Endometrial microvascular endothelial cells (primary cell): ENCODE results near the gene SNX19. TPM values are rescaled to one million over a fixed set of nuclear protein-coding genes. Genes with fewer than 3 reads are reported as not detected.
"Not testable (repeated sequence)": the region's sequence is repeated elsewhere in the genome, so short reads cannot be mapped to it uniquely, and the experiment has no call there.

Experiments
- in situ Hi-C: cut with HindIII; loops from 2 replicates; pipeline ENCODE4 v1.10.0; 2017; ENCODE audit warnings: low sequenced_read_pairs, low pct_unique_long_range_greater_than_20kb; ENCODE audit errors: inconsistent ontology term
- total RNA-seq: library from RNA; depleted of rRNA; stranded (reverse); fragments of >200 nt; gene quantifications from one replicate; pipeline ENCODE4 v1.2.3, GENCODE V29; 2015; ENCODE audit errors: inconsistent ontology term

SNX19 gene
- total RNA-seq: 53.4 TPM

- in situ Hi-C loops: no loop called here
Observed at GRCh38 chr11:130916238-130916855, at the start of gene SNX19. TSS of gene SNX19 (minus strand) at chr11:130916479. CDS start at chr11:130915939, 540 bp downstream.

GRCh38 chr11:130964058-130964792 lies 47.9 kb upstream of the SNX19 start:
- in situ Hi-C loops: no loop called here

GRCh38 chr11:130947889-130948288 lies 31.6 kb upstream of the SNX19 start:
- in situ Hi-C loops: no loop called here

GRCh38 chr11:130947481-130947880 lies 31.2 kb upstream of the SNX19 start:
- in situ Hi-C loops: no loop called here

GRCh38 chr11:130947058-130947457 lies 30.8 kb upstream of the SNX19 start:
- in situ Hi-C loops: no loop called here

GRCh38 chr11:130945896-130946295 lies 29.6 kb upstream of the SNX19 start:
- in situ Hi-C loops: no loop called here

- in situ Hi-C loops: no loop called here
Observed at GRCh38 chr11:130940706-130941105, 24.4 kb upstream of the SNX19 start.

- in situ Hi-C loops: no loop called here
Observed at GRCh38 chr11:130937051-130937450, 20.8 kb upstream of the SNX19 start.

GRCh38 chr11:130932086-130932712 lies 15.9 kb upstream of the SNX19 start:
- in situ Hi-C loops: no loop called here

- in situ Hi-C loops: no loop called here
Observed at GRCh38 chr11:130924750-130925149, 8.5 kb upstream of the SNX19 start.

GRCh38 chr11:130920612-130921011 lies 4.3 kb upstream of the SNX19 start:
- in situ Hi-C loops: not testable (repeated sequence)

- in situ Hi-C loops: no loop called here
Observed at GRCh38 chr11:130918081-130918480, 1.8 kb upstream of the SNX19 start.

GRCh38 chr11:130916910-130917309 lies 631 bp upstream of the SNX19 start:
- in situ Hi-C loops: no loop called here

- in situ Hi-C loops: no loop called here
Observed at GRCh38 chr11:130915603-130916237, 559 bp downstream of the SNX19 start.

GRCh38 chr11:130913268-130913667 lies 3.0 kb downstream of the SNX19 start:
- in situ Hi-C loops: no loop called here

GRCh38 chr11:130912552-130912951 lies 3.7 kb downstream of the SNX19 start:
- in situ Hi-C loops: no loop called here

- in situ Hi-C loops: no loop called here
Observed at GRCh38 chr11:130911306-130911705, 5.0 kb downstream of the SNX19 start.

GRCh38 chr11:130909650-130910049 lies 6.6 kb downstream of the SNX19 start:
- in situ Hi-C loops: no loop called here

- in situ Hi-C loops: no loop called here
Observed at GRCh38 chr11:130908770-130909625, 7.3 kb downstream of the SNX19 start.
